A549 (cell line): ENCODE data around the gene THEM5. TPM values are rescaled to one million over a fixed set of nuclear protein-coding genes. Genes with fewer than 3 reads are reported as not detected.

ENCODE experiments used
- ATAC-seq, 2 experiments: fragments of 200-7000 bp in 1 of 2; fragments of >200 bp in 1 of 2; cut with Nextera tagmentation in 1 of 2; cut with Tn5 transposase in 1 of 2; 3 replicates each; pipeline versions ENCODE4 v1.8.0 to v1.9.1; 2018 to 2020; ENCODE audit warnings: mild to moderate bottlenecking in 1 of 2, moderate library complexity in 1 of 2
- CTCF ChIA-PET: fragments of 300-600 bp; sonication (Branson Sonifier 250); formaldehyde crosslinking; extraction: SDS; loops from one replicate; lab custom pipeline; 2021; ENCODE audit warnings: antibody characterized with exemption, inconsistent platforms; lab: Yijun Ruan, JAX
- POLR2A ChIA-PET: fragments of 350-600 bp; formaldehyde crosslinking; extraction: SDS; loops from one replicate; lab custom pipeline; 2021; ENCODE audit warnings: antibody characterized with exemption, inconsistent platforms; lab: Yijun Ruan, JAX
- DNase-seq, 2 experiments: peaks; one replicate each; pipeline versions ENCODE4 v3.0.0 to v3.0.0-alpha.2; 2011 to 2016; ENCODE audit warnings: low read depth in 1 of 2, low spot score in 1 of 2
- FAIRE-seq: peaks from 2 replicates; lab custom pipeline; 2011; peaks lifted over from hg19 to GRCh38; lab: Jason Lieb, UNC
- H3K27ac ChIP-seq, 2 experiments: fragments of >200 bp; sonication (Bioruptor Twin); formaldehyde crosslinking; 3 replicates each; pipeline ENCODE4 v1.5.1; 2016 to 2017
- H3K4me1 ChIP-seq: fragments of >200 bp; sonication (Bioruptor Twin); formaldehyde crosslinking; 3 replicates; pipeline ENCODE4 v1.6.1; 2016
- H3K4me2 ChIP-seq: fragments of >200 bp; sonication (Bioruptor Twin); formaldehyde crosslinking; 3 replicates; pipeline ENCODE4 v1.6.1; 2016
- H3K4me3 ChIP-seq: fragments of >200 bp; sonication (Bioruptor Twin); formaldehyde crosslinking; 3 replicates; pipeline ENCODE4 v1.5.1; 2016
- H3K9me3 ChIP-seq: fragments of >200 bp; sonication (Bioruptor Twin); formaldehyde crosslinking; 3 replicates; pipeline ENCODE4 v1.6.1; 2016
- CBX2 ChIP-seq: fragments of 200-600 bp; sonication (generic); IDR thresholded peaks from 2 replicates; pipeline ENCODE4 v1.6.1; 2016; ENCODE audit warnings: low read depth, mild to moderate bottlenecking, borderline replicate concordance
- EHF ChIP-seq: fragments of 250-450 bp; sonication (Bioruptor Pico); IDR thresholded peaks from 2 replicates; pipeline ENCODE4 v1.5.0; 2020; ENCODE audit warnings: mild to moderate bottlenecking
- EHMT2 ChIP-seq: fragments of 200-600 bp; sonication (generic); IDR thresholded peaks from 2 replicates; pipeline ENCODE4 v1.6.1; 2016; ENCODE audit warnings: antibody characterized with exemption, low read depth, mild to moderate bottlenecking, moderate library complexity
- FOSB ChIP-seq: fragments of 250-450 bp; sonication (Bioruptor Pico); IDR thresholded peaks from 2 replicates; pipeline ENCODE4 v1.5.0; 2020; ENCODE audit warnings: mild to moderate bottlenecking, moderate library complexity
- FOSL2 ChIP-seq, 2 experiments: fragments of 450-650 bp in 1 of 2; fragments of >200 bp in 1 of 2; sonication (Bioruptor Twin) in 1 of 2; formaldehyde crosslinking; IDR thresholded peaks; 2 replicates each; pipeline versions ENCODE4 v1.5.0 to v1.6.1; 2016 to 2020; ENCODE audit warnings: mild to moderate bottlenecking in 1 of 2, moderate library complexity in 1 of 2
- FOXS1 ChIP-seq: fragments of 250-450 bp; sonication (Bioruptor Pico); IDR thresholded peaks from 2 replicates; pipeline ENCODE4 v1.5.0; 2020; ENCODE audit warnings: mild to moderate bottlenecking, moderate library complexity
- HOXB5 ChIP-seq: fragments of 250-450 bp; sonication (Bioruptor Pico); IDR thresholded peaks from 2 replicates; pipeline ENCODE4 v1.5.0; 2020; ENCODE audit warnings: mild to moderate bottlenecking, moderate library complexity
- JUN ChIP-seq, 2 experiments: fragments of >200 bp; sonication (Bioruptor Twin); formaldehyde crosslinking; IDR thresholded peaks; 2 replicates in 1 of 2; 3 replicates in 1 of 2; pipeline ENCODE4 v1.6.1; 2016 to 2017
- KDM1A ChIP-seq: fragments of 200-600 bp; sonication (generic); IDR thresholded peaks from 2 replicates; pipeline ENCODE4 v1.6.1; 2016; ENCODE audit warnings: low read depth, mild to moderate bottlenecking
- MAFK ChIP-seq: fragments of 450-650 bp; IDR thresholded peaks from 2 replicates; pipeline ENCODE4 v1.6.1; 2014; ENCODE audit not compliant: partially characterized antibody
- MAZ ChIP-seq: fragments of 150-350 bp; IDR thresholded peaks from 2 replicates; pipeline ENCODE4 v1.6.1; 2014; ENCODE audit warnings: antibody characterized with exemption, low read depth, low read length, borderline replicate concordance
- MYC ChIP-seq: IDR thresholded peaks from 2 replicates; pipeline ENCODE4 v1.6.1; 2012; ENCODE audit warnings: mild to moderate bottlenecking, inconsistent platforms, low read length, improper control_type of control experiment, borderline replicate concordance
- NPAS2 ChIP-seq: fragments of 250-450 bp; sonication (Bioruptor Pico); IDR thresholded peaks from 2 replicates; pipeline ENCODE4 v1.8.0; 2022; ENCODE audit warnings: mild to moderate bottlenecking, moderate library complexity, borderline replicate concordance
- NR3C1 ChIP-seq: fragments of >200 bp; sonication (Bioruptor Twin); formaldehyde crosslinking; IDR thresholded peaks from 3 replicates; pipeline ENCODE4 v1.6.1; 2017
- PHF8 ChIP-seq: fragments of 200-600 bp; sonication (generic); IDR thresholded peaks from 2 replicates; pipeline ENCODE4 v1.6.1; 2016; ENCODE audit warnings: low read depth, mild to moderate bottlenecking, antibody characterized with exemption, moderate library complexity, borderline replicate concordance
- RARB ChIP-seq: fragments of 250-450 bp; sonication (Bioruptor Pico); IDR thresholded peaks from 2 replicates; pipeline ENCODE4 v1.8.0; 2021; ENCODE audit warnings: mild to moderate bottlenecking, moderate library complexity
- RCOR1 ChIP-seq: fragments of 150-350 bp; IDR thresholded peaks from 2 replicates; pipeline ENCODE4 v1.6.1; 2014; ENCODE audit warnings: antibody characterized with exemption, low read length, low read depth
- SREBF2 ChIP-seq: fragments of 450-650 bp; IDR thresholded peaks from 2 replicates; pipeline ENCODE4 v1.6.1; 2014; ENCODE audit warnings: mild to moderate bottlenecking, moderate library complexity
- WGBS: methylation state at CpG from one replicate; pipeline ENCODE4 v1.1.6; 2017; ENCODE audit errors: missing lambda C conversion rate; 5-methylcytosine and 5-hydroxymethylcytosine counted together
- polyA plus RNA-seq, 4 experiments: library from polyadenylated mRNA; depleted of rRNA in 3 of 4; stranded (reverse); fragments of >200 nt; fragmentation: RNase III in 1 of 4; extraction: RNeasy Plus Mini Kit Qiagen cat#74134 plus additional on column Dnase treatment in 1 of 4; gene quantifications; 2 replicates in 3 of 4; 3 replicates in 1 of 4; pipeline ENCODE4 v1.2.3, GENCODE V29; 2011 to 2017
- TF ChIP-seq, protein P1 (sequence below): fragments of 450-650 bp; IDR thresholded peaks from 2 replicates; pipeline ENCODE4 v1.6.1; 2014; ENCODE audit warnings: antibody characterized with exemption
- TF ChIP-seq, protein P2 (sequence below): IDR thresholded peaks from 2 replicates; pipeline ENCODE4 v1.6.1; 2012; ENCODE audit warnings: low read depth, borderline replicate concordance
- TF ChIP-seq, protein P3 (sequence below): fragments of 200-600 bp; sonication (generic); IDR thresholded peaks from 2 replicates; pipeline ENCODE4 v1.6.1; 2016; ENCODE audit warnings: antibody characterized with exemption, mild to moderate bottlenecking, moderate library complexity
- TF ChIP-seq, protein P4 (sequence below): IDR thresholded peaks from 2 replicates; pipeline ENCODE4 v1.6.1; 2012

THEM5 gene
- polyA plus RNA-seq, 2 of the 4 experiments (the other 2 are of a cell fraction), result not detected

DNA sequence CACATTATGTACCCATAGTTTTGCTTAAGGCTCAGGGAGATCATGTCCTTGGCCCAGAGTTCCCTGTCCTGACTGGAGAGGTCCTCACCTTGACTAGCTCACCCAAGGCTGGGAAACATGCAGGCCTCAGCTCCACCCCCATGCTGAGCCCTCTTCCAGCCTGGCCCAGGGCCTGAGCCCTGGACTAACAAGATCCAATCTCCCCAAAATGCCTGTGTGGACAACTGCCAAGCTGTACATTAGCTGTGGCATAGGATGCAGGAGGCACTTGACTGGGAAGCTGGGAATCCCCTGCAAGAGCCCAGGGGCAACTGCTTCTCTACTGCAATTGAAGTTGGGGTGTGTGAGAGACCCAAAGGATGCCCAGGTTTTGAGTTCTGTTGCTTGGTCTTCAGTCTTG lies 50.3 kb downstream of the THEM5 start:
- TF ChIP-seq EHF (CRISPR knock-in tag), result no peak
- TF ChIP-seq, protein P1, sequence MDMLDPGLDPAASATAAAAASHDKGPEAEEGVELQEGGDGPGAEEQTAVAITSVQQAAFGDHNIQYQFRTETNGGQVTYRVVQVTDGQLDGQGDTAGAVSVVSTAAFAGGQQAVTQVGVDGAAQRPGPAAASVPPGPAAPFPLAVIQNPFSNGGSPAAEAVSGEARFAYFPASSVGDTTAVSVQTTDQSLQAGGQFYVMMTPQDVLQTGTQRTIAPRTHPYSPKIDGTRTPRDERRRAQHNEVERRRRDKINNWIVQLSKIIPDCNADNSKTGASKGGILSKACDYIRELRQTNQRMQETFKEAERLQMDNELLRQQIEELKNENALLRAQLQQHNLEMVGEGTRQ, result no peak
- TF ChIP-seq FOSB (CRISPR knock-in tag), result no peak
- no peak for TF ChIP-seq FOXS1 (CRISPR knock-in tag)
- no peak for TF ChIP-seq FOSL2 (IDR thresholded peaks at IDR 0.05)
- no peak for TF ChIP-seq FOSL2 (CRISPR knock-in tag; IDR thresholded peaks at IDR 0.05)
- no peak for TF ChIP-seq NR3C1
- TF ChIP-seq KDM1A, result no peak
- TF ChIP-seq NPAS2 (CRISPR knock-in tag), result no peak
- TF ChIP-seq, protein P2, sequence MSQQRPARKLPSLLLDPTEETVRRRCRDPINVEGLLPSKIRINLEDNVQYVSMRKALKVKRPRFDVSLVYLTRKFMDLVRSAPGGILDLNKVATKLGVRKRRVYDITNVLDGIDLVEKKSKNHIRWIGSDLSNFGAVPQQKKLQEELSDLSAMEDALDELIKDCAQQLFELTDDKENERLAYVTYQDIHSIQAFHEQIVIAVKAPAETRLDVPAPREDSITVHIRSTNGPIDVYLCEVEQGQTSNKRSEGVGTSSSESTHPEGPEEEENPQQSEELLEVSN, result no peak
- TF ChIP-seq EHMT2, result no peak
- no peak for TF ChIP-seq JUN (IDR thresholded peaks at IDR 0.05)
- Histone ChIP-seq H3K9me3 (no peaks in the 10 kb centered on the region), H3K4me2 (no peak overlapping the region), H3K27ac (no peak overlapping the region), H3K4me3 (no peak overlapping the region), H3K4me1 (no peaks in the 10 kb centered on the region)
- ChIA-PET CTCF (interaction anchor here (0.9 to 1.9 kb wide), 3 partner anchors 19 to 37 kb away, joined by 3 to 8 read pairs (median 4); partner anchors contain the start of gene C2CD4D), POLR2A (no interaction called here)
- DNase-seq (no peak), FAIRE-seq (no peak), ATAC-seq (no peak)

DNA sequence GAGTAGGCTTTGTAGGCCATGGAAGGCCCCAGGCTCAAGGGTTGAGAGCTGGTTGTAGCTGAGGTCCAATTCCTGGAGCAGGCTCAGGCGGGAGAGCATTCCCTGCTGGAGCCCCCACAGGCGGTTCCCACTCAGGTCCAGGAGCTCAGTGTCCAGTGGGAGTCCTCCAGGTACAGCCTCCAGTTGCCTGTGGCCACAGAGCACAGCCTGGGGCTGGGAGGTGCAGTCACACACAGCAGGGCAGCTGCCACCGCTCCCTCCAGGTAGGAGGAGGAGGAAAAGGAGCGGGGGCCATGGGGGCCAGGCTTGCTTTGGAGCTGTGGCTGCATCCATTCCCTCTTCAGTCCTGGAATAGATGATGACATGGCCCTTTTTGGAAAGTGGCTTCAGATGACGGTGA lies 51.1 kb downstream of the THEM5 start:
- TF ChIP-seq MAFK (no peak), RARB (no peak), MAZ (no peak), MYC (no peak), CBX2 (no peak), SREBF2 (no peak), PHF8 (no peak), RCOR1 (no peak), FOSB (CRISPR knock-in tag) (no peak), HOXB5 (CRISPR knock-in tag) (no peak), NR3C1 (no peak)
- TF ChIP-seq, protein P2, result no peak
- TF ChIP-seq, protein P3, sequence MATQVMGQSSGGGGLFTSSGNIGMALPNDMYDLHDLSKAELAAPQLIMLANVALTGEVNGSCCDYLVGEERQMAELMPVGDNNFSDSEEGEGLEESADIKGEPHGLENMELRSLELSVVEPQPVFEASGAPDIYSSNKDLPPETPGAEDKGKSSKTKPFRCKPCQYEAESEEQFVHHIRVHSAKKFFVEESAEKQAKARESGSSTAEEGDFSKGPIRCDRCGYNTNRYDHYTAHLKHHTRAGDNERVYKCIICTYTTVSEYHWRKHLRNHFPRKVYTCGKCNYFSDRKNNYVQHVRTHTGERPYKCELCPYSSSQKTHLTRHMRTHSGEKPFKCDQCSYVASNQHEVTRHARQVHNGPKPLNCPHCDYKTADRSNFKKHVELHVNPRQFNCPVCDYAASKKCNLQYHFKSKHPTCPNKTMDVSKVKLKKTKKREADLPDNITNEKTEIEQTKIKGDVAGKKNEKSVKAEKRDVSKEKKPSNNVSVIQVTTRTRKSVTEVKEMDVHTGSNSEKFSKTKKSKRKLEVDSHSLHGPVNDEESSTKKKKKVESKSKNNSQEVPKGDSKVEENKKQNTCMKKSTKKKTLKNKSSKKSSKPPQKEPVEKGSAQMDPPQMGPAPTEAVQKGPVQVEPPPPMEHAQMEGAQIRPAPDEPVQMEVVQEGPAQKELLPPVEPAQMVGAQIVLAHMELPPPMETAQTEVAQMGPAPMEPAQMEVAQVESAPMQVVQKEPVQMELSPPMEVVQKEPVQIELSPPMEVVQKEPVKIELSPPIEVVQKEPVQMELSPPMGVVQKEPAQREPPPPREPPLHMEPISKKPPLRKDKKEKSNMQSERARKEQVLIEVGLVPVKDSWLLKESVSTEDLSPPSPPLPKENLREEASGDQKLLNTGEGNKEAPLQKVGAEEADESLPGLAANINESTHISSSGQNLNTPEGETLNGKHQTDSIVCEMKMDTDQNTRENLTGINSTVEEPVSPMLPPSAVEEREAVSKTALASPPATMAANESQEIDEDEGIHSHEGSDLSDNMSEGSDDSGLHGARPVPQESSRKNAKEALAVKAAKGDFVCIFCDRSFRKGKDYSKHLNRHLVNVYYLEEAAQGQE, result no peak
- TF ChIP-seq, protein P4, sequence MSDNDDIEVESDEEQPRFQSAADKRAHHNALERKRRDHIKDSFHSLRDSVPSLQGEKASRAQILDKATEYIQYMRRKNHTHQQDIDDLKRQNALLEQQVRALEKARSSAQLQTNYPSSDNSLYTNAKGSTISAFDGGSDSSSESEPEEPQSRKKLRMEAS, result no peak
- ChIA-PET CTCF (interaction anchor here (0.9 to 1.9 kb wide), 4 partner anchors 11 to 38 kb away, joined by 3 to 8 read pairs (median 4); partner anchors contain the start of genes C2CD4D and TDRKH), POLR2A (interaction anchor here (1.2 kb wide), 1 partner anchor 12 kb away, joined by 3 read pairs; the partner anchor contains the start of gene TDRKH)
- DNase-seq (no peak), FAIRE-seq (no peak), ATAC-seq (no peak)
- 81% methylated on average over 3 of the region's 5 CpGs for WGBS
- Histone ChIP-seq H3K4me1 (no peaks in the 10 kb centered on the region), H3K9me3 (no peaks in the 10 kb centered on the region), H3K4me3 (no peak overlapping the region), H3K4me2 (no peak overlapping the region), H3K27ac (no peak overlapping the region)
